Colonic mucosa (tissue), 4 donors: ENCODE results near the gene VIT. TPM values are rescaled to one million over a fixed set of nuclear protein-coding genes. Genes with fewer than 3 reads are reported as not detected.

Experiments used
- DNase-seq: peaks from one replicate; pipeline ENCODE4 v3.0.0-alpha.2; 2020
- H3K27ac ChIP-seq: fragments of 200-600 bp; one replicate; pipeline ENCODE4 v1.8.0; 2021
- H3K27me3 ChIP-seq: fragments of 200-600 bp; one replicate; pipeline ENCODE4 v1.8.0; 2021
- H3K36me3 ChIP-seq: fragments of 200-600 bp; one replicate; pipeline ENCODE4 v1.8.0; 2021
- H3K4me1 ChIP-seq: fragments of 200-600 bp; one replicate; pipeline ENCODE4 v1.8.0; 2021; ENCODE audit warnings: mild to moderate bottlenecking
- H3K4me3 ChIP-seq: fragments of 200-600 bp; one replicate; pipeline ENCODE4 v1.8.0; 2021
- H3K9ac ChIP-seq, 2 donors: one replicate each; pipeline ENCODE4 v1.7.0; 2013; ENCODE audit warnings: control low read depth in 2 of 2, low read depth in 2 of 2, low read length in 2 of 2
- H3K9me3 ChIP-seq: fragments of 200-600 bp; one replicate; pipeline ENCODE4 v1.8.0; 2021
- intact Hi-C: fragments of 100-400 bp; cut with DNase I; formaldehyde crosslinking; loops from one replicate; pipeline ENCODE4 v1.14.1; 2022
- total RNA-seq, 2 donors: library from RNA; stranded (reverse); fragmentation: NEBNext Ultra II Directional in 1 of 2; extraction: Animal tissue kit (Norgen Biotek cat#: 25700) in 1 of 2; gene quantifications; one replicate each; pipeline ENCODE4 v1.2.1, GENCODE V29; 2021
- TF ChIP-seq, protein P1 (sequence below): fragments of 200-600 bp; IDR thresholded peaks from one replicate; pipeline ENCODE4 v1.8.0; 2022; ENCODE audit warnings: antibody characterized with exemption, mild to moderate bottlenecking
- donor health status: healthy.
- donor health status: DM: no; HTN: no; CAD: no.
- donor health status: DM: no; HTN: no; CAD: no.

VIT gene, protein sequence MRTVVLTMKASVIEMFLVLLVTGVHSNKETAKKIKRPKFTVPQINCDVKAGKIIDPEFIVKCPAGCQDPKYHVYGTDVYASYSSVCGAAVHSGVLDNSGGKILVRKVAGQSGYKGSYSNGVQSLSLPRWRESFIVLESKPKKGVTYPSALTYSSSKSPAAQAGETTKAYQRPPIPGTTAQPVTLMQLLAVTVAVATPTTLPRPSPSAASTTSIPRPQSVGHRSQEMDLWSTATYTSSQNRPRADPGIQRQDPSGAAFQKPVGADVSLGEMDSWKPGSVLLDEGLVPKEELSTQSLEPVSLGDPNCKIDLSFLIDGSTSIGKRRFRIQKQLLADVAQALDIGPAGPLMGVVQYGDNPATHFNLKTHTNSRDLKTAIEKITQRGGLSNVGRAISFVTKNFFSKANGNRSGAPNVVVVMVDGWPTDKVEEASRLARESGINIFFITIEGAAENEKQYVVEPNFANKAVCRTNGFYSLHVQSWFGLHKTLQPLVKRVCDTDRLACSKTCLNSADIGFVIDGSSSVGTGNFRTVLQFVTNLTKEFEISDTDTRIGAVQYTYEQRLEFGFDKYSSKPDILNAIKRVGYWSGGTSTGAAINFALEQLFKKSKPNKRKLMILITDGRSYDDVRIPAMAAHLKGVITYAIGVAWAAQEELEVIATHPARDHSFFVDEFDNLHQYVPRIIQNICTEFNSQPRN
- under 1 TPM; 0.20 to 0.21 TPM for total RNA-seq

DNA sequence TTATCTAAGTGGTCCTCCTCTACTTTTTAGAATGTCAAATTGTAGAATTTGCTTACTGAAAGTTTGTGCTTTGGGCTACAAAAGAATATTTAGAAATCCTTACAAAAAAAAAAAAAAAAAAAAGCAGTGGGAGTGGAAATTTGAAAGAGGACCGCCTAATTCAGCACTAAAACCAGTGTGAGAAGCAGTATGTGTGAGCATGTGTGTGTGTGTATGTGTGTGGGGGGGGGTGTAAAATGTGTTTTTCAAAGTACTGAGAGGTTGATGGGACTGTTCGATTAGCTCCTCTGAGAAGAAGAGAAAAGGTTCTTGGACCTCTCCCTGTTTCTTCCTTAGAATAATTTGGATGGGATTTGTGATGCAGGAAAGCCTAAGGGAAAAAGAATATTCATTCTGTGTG lies at the start of gene VIT:
Gene VIT (plus strand): TSS at position 175 of the 400 bp plus-strand sequence. CDS start 19,664 bp downstream, outside the sequence.
- H3K9me3 ChIP-seq: no peaks in the 10 kb centered on the region
- no peak within 1 kb of the TSS for H3K27ac ChIP-seq
- H3K4me3 ChIP-seq: no peak within 1 kb of the TSS
- no peaks in the 10 kb centered on the region for H3K27me3 ChIP-seq
- intact Hi-C loops: no loop called here
- TF ChIP-seq, protein P1, sequence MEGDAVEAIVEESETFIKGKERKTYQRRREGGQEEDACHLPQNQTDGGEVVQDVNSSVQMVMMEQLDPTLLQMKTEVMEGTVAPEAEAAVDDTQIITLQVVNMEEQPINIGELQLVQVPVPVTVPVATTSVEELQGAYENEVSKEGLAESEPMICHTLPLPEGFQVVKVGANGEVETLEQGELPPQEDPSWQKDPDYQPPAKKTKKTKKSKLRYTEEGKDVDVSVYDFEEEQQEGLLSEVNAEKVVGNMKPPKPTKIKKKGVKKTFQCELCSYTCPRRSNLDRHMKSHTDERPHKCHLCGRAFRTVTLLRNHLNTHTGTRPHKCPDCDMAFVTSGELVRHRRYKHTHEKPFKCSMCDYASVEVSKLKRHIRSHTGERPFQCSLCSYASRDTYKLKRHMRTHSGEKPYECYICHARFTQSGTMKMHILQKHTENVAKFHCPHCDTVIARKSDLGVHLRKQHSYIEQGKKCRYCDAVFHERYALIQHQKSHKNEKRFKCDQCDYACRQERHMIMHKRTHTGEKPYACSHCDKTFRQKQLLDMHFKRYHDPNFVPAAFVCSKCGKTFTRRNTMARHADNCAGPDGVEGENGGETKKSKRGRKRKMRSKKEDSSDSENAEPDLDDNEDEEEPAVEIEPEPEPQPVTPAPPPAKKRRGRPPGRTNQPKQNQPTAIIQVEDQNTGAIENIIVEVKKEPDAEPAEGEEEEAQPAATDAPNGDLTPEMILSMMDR: no peak
- no peak within 1 kb of the TSS for H3K9ac ChIP-seq
- no peaks in the 10 kb centered on the region for H3K36me3 ChIP-seq
- DNase-seq: no peak
- no peaks in the 10 kb centered on the region for H3K4me1 ChIP-seq

DNA sequence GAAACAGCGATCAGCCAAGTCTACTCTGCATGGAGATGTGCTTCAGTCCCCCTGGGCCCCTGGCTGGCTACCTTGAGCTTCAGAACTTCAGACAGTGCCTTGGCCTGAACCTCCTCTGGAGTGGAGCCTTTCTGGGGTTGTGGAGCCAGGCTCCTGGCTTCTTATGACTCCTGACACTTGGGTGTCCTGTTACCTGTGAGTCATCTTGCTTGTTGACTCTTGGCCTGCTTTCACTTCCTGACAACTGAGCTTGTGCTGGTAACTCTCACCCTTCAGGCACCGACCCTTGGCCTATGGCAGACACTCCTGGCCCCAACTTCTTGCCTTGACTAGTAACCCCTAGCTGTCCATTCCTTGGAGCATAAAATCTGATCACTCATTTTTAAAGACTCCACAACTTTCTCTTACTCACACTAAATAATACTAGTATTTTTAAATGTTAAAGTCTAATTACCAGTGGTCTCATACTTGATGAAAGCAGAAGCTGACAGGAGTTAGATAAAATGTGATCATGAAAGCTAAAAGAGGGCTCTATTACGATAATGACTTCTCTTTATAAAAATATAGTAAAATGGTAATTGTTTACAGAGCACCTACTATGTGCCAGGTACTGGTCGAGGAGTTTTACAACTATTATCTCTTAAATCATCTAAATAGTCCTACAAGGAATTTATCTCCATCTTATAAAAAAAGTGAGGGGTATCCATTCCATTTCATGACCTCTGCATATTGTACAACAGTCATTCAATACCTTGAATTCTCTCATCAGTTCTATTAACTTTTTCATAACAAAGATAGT lies 46.3 kb upstream of the VIT start:
- Histone ChIP-seq H3K9me3 (no peaks in the 10 kb centered on the region), H3K4me1 (no peaks in the 10 kb centered on the region), H3K9ac (no peak overlapping the region), H3K4me3 (no peak overlapping the region), H3K36me3 (no peaks in the 10 kb centered on the region), H3K27me3 (no peaks in the 10 kb centered on the region), H3K27ac (no peak overlapping the region)
- intact Hi-C loops: no loop called here
- DNase-seq: peak; percentile 64
- TF ChIP-seq, protein P1: no peak

DNA sequence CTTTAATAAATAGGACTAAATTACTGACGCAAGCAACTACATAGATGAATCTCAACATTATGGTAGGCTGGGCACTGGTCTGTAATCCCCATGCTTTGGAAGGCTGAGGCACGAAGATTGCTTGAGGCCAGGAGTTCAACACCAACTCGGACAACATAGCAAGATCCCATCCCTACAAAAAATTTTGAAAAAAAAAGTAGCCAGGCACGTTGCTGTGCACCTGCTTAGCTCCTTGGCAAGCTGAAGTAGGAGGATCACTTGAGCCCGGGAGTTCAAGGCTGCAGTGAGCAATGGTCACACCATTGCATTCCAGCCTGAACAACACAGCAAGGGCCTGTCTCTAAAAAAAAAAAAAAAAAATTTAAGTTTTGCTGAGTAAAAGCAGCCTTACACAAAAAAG lies 43.4 kb upstream of the VIT start:
- no peak for DNase-seq
- no peaks in the 10 kb centered on the region for H3K36me3 ChIP-seq
- TF ChIP-seq, protein P1: no peak
- no peaks in the 10 kb centered on the region for H3K9me3 ChIP-seq
- intact Hi-C loops: no loop called here
- no peak overlapping the region for H3K27ac ChIP-seq
- H3K27me3 ChIP-seq: no peaks in the 10 kb centered on the region
- no peak overlapping the region for H3K4me3 ChIP-seq
- H3K4me1 ChIP-seq: no peaks in the 10 kb centered on the region
- H3K9ac ChIP-seq: no peak overlapping the region

DNA sequence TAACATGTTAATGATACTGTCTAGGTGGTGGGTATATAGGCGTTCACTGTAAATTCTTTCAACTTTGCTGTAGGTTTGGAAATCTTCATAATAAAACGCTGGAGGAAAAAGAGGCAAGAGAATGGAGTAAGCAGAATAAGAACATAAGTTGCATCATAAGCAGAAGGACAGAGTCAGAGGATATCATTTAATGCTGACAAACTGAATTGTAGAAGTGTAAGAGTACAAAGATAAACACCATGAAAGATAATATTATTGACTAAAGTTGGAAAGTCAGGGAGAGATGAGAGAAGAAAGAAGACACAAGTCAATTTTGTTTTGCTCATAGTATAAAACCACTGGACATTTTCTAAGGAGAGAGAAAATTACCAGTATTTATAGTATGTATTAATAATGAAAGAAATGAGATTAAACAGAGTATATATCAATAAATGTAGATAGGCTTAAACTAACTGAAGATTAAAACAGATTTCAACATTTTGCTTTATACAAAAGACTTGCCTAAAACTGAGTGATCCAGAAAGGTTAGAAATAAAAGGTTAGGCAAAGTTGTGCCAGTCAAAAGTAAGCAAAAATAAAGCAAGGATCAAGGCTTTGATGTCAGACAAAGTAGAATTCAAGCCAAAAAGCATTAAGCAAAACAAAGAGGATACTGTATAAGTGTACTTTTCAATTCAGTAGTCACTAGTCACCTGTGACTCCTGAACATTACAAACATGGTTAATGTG lies 42.4 kb upstream of the VIT start:
- H3K27me3 ChIP-seq: no peaks in the 10 kb centered on the region
- TF ChIP-seq, protein P1: no peak
- intact Hi-C loops: no loop called here
- H3K4me3 ChIP-seq: no peak overlapping the region
- H3K4me1 ChIP-seq: no peaks in the 10 kb centered on the region
- DNase-seq: no peak
- H3K9ac ChIP-seq: no peak overlapping the region
- no peaks in the 10 kb centered on the region for H3K36me3 ChIP-seq
- H3K9me3 ChIP-seq: no peaks in the 10 kb centered on the region
- no peak overlapping the region for H3K27ac ChIP-seq

DNA sequence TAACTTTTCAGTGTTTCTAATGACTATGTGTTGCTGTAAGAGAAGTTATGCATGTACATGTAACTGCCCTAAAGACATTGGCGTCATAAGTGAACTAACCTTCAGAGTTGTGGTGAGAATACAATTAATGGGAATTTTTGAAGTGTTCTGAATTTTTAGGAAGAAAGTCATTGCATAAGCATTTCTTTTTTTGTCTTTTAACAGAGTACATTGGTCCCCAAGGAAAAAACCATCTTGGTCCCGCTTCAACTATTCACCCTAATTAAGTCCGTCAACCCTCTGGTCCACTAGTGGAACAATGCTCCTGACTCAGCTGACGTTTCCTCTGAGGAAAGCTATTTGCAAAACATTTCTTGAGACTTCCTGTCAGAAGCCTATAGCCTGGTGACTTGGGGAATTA lies 41.1 kb upstream of the VIT start:
- TF ChIP-seq, protein P1: no peak
- Histone ChIP-seq H3K4me1 (no peaks in the 10 kb centered on the region), H3K27me3 (no peaks in the 10 kb centered on the region), H3K36me3 (no peaks in the 10 kb centered on the region), H3K9me3 (no peaks in the 10 kb centered on the region), H3K27ac (no peak overlapping the region), H3K4me3 (no peak overlapping the region), H3K9ac (no peak overlapping the region)
- DNase-seq: no peak
- intact Hi-C loops: no loop called here
